Activated T-helper 1 cell treated with anti-CD3 and anti-CD28 coated beads, Interleukin-2, amount 50 U/mL, for 16 hours (primary cell): Measurements from ENCODE around the gene CDC42BPB.

ENCODE experiments used
- DNase-seq, 2 donors: peaks; one replicate each; pipeline ENCODE4 v3.0.0-alpha.2; 2020; ENCODE audit warnings: low read depth in 1 of 2, low spot score in 1 of 2

Gene CDC42BPB

DNA sequence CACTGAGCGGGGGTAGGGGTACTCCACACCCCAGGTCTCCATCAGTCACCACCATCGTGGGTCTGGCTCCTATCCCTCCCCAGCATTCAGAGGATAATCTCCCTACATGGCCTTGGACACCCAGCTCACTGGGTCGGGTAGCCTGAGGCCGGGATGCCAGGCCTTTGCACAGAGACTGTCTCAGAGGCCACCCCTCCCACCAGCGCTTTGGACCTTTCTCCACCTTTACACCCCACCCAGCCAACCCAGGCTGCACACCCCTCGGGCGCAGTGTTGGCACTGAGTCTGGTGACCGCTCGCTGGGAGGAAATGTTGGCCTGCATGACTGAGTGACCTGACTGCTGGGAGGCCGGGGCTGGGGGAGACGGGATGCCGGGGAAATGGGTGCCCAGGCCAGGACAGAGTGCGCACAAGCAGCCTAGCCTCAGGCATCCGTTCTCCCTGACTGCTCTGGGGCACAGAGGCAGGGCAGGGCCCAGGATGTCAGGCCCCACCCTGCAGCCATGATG lies 16.1 kb upstream of the CDC42BPB start:
- no peak for DNase-seq

DNA sequence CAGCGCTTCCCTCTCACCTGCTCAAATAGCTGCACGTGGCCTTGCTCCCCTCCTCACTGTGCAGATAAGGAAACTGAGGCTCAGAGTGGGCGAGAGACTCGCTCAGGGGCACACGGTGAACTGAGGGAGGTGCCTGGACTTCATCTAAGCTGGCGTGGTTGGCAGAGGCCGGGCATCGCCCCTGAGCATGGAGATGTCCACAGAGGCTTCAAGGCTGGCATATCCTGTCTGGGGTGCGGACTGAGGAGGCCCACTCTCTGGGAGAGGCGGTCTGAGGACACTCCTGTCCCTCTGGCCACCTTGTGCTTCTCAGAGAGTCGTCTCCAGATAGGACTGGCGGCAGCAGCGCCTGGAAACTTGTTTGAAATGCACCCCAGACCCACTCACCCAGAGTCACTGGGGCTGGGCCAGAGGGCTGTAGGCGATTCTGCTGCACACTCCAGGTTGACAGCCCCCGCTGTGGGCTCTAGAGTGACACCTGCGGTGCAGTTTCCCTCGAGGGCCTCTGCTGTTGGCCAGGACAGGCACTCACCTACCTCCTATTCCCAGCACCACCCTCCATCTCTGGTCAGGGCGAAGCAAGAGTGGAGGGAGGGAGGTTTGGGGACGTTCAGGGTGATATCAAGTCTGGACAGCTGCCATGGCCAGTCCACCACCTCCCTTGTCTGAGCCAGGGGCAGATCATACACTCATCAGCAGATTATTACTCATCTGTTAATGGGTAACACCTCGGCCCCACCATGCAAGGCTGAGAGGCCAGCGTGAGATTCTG lies 15.4 kb upstream of the CDC42BPB start:
- DNase-seq = no peak

DNA sequence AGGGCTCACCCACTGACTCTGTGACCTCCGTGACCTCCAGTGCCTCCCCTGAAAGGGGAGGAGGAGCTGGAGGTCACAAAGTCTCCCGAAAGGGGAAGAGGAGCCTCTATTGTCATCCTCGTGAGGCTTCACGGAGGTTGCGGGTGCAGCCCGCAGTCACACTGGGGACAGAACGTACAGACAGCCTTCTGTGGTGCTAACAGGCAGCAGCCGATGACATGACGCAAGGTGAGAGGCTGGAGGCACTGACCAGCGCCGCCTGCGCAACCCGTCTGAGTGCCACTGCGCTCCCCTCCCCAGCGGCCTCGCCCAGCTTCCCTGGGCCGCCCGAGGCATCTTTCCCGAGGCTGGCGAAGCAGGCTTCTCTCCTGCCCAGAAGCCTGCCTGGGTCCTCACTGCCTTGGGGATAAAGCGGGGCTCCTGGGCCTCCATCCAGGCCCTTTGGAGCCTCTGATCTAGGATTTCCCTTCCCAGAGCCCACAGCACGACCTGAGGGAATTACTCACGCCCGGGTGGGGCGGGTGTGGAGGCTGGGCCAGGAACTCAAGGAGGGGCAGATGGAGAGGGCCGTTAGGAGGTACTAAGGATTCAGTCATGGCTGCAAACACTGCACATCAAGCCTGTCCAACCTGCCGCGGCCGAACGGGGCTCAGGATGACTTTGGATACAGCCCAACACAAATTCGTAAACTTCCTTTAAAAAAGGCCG lies 14.3 kb upstream of the CDC42BPB start:
- DNase-seq = no peak

DNA sequence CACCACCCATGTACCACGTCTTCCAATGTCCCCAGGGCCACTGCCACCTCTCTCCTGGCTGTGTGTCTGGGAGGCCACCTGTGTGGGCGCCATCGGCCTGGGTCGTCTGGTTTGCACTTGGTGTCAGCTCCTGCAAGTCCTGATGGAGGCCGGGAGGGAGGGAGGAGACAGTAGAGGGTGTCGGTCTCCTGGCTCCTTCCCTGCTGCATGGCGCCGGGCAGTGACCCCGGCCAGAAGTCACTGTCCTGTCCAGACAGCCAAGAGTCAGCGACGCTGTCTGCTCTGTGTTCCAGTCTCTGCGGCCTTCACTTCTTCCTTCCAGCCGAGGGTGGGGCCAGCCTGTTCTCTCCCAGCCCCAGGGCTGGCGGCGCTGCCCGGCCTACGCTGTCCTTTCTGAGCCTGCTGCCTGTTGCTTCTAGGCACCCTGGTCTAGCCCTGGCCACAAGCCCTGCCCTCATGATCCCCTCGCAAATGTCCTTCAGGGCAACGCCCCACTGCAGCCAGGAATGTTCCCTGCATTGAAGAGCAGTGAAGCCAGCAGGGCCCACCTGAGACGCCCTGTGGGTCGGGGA lies 13.7 kb upstream of the CDC42BPB start:
- DNase-seq = no peak

DNA sequence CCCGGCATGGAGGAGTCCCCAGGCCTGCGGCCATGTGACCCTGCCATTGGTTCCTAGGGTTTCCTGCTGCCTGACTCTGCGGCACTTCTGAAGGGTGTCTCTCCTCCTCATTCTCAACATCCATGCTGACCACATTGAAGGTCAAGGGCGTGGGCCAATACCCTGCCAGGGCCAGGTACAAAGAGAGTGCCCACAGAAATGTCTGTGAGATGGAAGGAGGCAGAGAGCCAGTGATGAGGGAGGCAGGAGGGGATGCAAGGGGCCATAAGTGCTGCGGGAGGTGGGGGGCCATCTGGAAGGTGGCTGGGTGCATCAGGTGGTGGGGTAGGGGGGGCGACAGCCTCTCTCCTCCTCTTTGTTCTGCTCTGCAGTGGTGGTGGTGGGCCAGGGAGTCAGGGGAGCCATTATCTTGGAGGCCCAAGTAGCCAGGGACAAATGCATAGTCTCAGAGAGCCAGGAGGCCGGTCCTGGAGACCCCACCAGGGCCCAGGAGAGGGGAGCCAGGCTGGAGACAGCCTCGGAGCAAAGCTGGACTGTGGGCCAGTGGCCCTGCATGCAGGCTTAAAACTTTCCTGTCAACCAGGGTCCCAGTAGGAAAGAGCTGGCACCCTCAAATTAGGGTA lies 13.0 kb upstream of the CDC42BPB start:
- no peak for DNase-seq

DNA sequence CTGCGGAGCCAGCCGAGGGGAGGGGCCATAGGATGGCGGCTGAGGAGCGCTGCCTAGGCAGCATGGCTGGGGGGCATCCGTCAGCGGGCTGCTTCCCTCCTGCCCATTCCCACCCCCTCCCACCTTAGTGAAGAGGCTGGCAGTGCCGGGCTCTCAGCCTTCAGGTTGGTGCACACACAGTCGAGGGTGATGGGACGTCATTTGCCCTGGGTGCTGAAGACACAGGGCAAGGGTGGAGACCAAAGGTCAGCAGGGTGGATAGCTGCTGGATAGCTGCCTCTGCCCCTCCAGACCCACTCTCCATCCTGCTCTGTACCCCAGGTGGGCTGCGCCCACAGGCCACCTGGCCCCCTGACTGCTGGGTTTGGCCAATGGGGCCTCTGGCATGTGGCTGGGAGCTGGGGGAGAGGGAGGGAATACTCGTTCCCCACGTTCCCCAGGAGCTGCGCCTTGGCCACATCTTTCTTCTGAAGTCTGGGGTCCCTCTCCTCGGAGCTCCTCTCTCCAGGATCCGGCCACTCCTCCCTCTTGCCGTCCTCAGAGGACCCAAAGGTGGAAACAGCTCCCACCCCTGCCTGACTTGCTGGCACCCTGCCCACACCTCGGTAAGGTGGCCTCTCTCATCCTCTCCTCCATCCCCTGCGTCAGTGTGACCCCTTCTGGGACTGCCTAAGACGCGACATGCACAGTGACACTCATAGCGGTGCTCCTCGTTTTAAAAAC lies 11.2 kb upstream of the CDC42BPB start:
- DNase-seq = no peak

DNA sequence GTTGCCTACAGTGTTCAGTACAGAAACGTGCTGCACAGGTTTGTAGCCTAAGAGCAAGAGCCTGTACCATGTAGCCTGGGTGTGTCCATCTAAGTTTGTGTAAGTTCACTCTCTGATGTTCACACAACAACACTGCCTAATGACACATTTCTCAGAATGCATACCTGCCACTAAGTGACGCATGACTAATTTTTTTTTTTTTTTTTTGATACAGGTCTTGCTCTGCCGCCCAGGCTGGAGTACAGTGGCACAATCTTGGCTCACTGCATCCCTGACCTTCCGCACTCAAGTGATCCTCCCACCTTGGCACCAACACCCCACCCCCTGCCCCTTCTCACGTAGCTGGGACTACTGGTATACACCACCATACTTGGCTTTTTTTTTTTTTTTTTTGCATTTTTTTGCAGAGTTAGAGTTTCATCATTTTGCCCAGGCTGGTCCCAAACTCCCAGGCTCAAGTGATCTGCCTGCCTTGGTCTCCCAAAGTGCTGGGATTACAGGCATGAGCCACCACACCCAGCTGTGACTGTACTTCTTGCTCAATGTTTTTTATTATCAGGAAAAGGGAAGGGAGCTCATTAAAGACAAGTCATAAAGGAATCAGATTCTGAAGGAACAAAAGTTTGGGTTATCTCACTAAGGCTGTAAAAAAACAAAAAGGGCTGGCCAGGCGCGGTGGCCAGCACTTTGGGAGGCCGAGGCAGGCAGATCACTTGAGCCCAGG lies 10.0 kb upstream of the CDC42BPB start:
- no peak for DNase-seq

DNA sequence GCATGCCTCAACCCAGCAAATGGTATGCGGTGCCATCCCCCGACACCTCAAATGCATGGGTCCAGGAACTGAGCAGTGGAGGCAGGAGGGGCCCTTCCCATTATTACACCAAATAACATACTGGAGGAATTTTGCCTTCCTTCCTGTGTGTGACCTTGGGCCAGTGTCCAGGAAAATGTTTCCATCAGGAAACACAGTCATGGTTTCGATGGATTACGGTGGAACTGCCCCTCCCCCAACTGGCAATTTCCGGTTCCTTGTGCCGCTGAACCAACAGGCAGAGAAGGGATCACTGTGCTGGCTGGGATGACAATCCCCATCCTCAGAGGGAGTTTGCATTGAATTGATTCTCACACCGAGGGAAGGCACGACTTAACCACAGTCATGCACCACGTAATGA lies 9.1 kb upstream of the CDC42BPB start:
- no peak for DNase-seq

DNA sequence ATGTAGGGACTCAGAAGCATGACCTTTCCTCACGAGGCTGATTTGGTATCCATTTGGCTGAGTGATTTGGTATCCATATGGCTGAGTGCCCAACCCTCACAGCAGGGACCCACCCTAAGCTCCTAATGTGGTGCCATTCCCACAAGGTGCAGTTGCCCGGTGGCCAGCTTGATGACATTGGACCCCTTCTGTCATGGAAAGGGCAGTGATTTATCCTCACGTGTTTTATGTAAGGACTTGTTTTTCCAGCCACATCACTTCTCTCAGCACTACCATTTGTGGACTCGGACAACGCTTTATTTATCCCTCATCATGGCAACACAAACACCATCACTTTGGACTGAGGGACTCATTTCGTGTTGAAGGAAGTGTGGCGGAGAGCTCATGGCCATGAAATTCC lies 8.5 kb upstream of the CDC42BPB start:
- DNase-seq = no peak

DNA sequence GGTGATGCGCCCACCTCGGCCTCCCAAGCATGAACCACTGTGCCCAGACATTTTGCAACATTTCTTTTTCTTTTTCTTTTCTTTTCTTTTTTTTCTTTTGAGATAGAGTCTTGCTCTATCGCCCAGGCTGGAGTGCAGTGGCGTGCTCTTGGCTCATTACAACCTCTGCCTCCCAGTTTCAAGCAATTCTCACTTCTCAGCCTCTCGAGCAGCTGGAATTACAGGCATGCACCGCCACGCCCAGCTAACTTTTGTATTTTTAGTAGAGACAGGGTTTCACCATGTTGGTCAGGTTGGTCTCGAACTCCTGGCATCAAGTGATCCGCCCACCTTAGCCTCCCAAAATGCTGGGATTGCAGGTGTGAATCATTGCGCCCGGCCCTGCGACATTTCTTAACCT lies 7.6 kb upstream of the CDC42BPB start:
- no peak for DNase-seq

DNA sequence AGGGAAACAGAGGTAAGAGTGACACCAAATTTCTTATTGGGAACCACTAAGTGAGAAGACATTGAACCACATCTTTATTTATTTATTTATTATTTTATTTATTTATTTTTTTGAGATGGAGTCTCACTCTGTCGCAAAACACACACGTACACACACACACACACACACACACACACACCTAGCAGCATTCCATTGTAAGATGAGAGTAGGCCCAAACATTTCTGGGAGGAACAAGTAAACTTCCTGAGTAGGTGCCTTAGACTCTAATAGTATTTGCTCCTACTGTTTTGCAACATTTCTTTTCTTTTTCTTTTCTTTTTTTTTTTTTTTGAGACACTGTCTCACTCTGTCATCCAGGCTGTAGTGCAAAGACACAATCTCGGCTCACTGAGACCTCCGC lies 7.1 kb upstream of the CDC42BPB start:
- DNase-seq = no peak

DNA sequence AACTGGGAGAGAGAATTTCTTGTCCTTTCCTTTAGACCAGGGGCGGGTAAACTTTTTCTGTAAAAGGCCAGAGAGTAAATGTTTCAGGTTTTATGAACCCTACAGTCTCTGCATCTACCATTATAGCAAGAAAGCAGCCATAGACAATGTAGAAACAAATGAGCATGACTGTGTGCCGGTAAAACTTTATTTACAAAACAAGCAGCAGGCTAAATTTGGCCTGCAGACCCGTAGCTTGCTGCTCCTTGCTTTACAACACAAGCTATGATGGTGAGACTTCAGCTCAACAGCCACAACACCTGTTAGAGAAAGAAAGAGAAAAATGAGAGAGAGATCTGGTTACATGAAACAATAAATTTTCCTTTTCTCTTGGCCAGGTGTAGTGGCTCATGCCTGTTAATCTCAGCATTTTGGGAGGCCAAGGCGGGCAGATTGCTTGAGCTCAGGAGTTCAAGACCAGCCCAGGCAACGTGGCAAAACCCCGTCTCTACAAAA lies 4.2 kb upstream of the CDC42BPB start:
- DNase-seq = no peak

DNA sequence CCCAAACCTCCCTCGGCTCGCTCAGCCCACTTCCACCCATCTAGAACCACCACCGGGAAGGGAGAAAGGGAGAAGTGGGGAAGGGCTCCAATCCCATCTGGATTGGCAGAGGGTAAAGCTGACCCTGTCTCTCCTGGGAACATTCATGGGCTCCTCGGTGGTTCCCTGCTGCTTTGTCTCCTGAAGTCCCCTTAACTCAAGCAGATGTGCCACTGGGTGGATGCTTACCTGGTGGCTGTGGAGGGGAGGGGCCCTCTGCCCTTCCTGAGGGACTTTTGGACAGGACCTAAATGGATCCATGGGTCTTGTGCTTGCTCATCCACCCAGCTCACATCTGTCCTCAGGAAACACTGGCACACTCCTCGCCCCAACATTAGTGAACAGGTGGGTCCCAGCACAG lies 2.2 kb upstream of the CDC42BPB start:
- no peak for DNase-seq

DNA sequence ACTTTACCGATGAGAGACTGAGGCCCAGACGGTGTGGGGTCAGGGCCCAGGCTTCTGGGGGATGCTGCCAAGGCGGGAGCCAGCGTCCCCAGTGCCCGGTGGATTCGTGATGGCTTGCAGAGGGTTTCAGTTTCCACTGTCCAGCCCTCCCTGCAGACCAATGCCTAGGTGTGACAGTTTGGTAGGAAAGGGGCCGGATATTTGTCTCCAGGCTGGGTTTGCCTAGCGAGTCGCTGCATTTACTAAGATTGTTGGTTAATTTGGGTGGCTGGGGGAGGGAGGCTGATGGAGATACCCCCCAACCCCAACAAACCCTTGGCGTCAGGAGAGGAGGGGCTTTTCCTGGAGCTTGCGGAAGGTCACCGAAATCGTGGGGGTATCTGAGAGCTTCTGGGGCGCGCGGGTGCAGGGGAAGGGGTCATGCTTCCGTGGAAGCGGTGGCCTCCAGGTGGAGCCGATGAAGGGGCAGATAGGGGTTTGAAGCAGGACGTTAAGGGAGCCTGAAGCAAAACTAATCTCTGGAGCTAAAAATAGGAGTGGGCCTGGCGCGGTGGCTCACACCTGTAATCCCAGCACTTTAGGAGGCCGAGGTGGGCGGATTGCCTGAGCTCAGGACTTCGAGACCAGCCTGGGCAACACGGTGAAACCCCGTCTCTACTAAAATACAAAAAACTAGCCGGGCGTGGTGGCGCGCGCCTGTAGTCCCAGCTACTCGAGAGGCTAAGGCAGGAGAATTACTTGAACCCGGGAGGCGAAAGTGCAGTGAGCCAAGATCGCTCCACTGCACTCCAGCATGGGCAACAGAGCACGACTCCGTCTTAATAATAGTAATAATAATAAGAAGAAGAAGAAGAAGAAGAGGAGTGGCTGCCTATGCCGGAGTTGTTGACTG lies 1.1 kb upstream of the CDC42BPB start:
- DNase-seq = no peak

DNA sequence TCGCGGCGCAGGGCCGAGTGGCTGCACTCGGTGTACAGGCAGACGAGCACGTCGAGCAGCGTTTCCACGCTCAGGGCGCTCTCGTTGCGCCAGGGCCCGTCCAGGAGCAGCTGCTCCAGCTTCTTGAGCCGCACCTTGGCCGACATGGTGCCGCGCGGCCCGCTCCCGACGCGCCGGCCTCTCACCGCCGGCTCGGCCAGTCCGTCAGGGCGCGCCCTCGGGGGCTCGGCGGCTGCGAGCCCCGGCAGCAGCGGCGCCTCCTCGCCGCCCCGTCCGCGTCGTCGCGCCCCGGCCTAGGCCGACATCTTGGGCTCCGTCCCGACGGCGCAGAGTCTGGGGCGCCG lies 349 bp downstream of the CDC42BPB start:
- DNase-seq = no peak

DNA sequence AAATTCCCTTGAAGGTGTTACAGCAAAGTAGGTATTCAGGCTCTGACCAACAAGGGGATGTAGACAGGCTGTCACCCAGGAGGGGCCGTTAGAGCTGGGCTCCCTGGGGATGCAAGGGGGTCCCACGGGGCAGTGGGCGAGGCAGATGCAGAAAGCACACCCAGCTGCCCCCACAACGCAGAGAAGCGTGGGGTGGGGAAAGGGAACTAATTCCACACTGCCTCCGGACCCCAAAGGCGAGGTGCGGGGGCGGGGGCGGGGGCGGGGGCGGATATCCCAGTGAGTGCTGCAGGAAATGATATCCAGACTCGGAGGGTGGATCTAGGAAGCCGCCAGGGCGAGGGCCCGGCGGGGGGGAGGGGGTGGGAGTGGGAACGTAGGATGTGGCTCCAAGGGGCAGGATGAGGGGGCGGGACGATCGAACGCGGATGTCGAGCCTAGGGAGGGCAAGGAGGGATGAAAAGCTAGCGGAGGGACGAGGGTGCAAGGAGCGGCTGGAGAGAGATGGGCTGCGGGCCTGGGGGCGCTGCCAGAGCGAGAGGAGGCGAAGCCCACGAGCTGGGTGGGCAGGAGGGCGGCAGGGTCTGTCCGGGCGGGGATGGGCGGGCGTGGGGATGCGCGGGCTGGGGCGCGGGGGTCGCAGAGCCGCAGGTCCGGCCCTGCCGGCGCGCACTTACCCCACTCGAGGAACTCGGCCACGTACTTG lies 874 bp downstream of the CDC42BPB start:
- no peak for DNase-seq

DNA sequence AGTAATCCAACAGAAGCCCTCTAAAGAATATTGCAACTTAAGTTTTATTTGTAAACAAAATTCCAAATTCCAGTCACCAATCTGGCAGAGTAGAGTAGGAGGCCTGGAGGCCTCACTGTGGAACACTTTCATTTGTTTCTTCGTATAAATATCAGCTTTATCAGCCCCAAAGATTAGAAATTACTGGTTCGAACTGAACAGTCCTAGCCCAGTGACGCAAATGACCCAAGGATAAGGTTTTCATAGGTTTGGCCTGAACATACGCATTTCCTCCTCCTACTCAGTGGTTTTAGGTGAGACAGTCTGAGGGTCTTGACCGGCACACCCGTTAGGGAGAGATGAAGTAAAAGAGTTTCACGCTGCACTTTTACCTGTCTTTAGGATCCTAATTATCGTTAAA lies 1.7 kb downstream of the CDC42BPB start:
- DNase-seq = no peak

DNA sequence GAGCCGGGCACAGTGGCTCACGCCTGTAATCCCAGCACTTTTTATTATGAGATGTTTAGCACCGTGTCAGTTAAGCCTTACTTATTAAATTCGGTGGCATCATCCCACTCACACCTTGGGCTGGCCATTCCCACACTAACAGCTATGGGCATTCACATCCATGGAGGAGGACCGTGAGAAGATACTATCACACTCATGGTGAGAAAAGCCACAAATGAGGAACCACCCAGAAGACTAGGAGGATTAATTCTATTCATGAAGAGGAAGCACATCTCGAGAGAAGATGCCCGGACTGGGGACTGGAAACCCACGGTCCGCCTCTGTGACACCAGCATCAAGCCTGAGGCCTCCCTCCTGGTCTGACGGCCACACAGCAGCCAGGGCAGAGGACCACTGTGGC lies 4.9 kb downstream of the CDC42BPB start:
- DNase-seq = no peak

DNA sequence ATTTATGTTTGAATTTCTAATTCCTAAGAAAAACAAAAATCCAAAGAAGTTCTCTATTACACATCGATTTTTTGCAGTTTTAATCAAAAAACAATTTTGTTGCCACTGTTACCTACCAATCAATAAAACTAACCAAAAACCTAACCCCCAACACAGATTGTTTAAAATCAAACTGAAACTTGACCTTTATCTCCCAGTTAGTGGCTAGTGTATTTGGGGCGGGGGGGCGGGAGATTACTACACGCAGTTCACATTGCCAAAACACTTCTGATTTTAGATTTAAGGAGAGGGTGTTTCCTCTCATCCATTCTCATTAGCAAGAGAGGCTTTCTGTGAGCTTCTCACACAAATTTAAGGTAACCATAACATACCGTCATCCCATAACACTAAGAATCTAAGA lies 6.4 kb downstream of the CDC42BPB start:
- no peak for DNase-seq
